ENCODE data around the gene SPRED3. TPM values are rescaled to one million over a fixed set of nuclear protein-coding genes. Genes with fewer than 3 reads are reported as not detected.

SPRED3 gene
- total RNA-seq, 2 experiments from 2014 or later, result 0.09 to 3.0 TPM

DNA sequence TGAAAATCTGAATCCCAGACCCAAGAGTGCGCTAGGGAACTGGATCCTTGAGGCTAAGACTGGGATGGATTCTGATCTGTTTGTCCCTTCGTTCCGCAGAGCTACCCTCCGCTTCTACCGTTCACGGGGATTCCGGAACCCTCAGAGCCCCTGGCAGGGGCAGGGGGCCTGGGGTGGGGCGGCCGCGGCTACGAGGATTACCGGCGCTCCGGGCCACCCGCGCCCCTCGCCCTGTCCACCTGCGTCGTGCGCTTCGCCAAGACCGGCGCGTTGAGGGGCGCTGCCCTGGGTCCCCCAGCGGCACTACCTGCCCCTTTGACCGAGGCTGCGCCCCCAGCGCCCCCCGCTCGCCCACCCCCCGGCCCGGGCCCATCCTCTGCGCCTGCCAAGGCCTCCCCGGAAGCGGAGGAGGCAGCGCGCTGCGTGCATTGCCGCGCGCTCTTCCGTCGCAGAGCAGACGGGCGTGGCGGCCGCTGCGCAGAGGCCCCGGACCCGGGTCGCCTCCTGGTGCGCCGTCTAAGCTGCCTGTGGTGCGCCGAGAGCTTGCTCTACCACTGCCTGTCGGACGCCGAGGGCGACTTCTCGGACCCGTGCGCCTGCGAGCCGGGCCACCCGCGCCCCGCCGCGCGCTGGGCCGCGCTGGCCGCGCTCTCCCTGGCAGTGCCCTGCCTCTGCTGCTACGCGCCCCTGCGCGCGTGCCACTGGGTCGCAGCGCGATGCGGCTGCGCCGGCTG, 7.1 kb downstream of the SPRED3 start:
- H3K9me2 ChIP-seq (ENCODE audit: insufficient read depth, low read length), result no peaks in the 10 kb centered on the region
- no peaks in the 10 kb centered on the region for H3K9me3 ChIP-seq (ENCODE audit: low read length)
- ChIA-PET POLR2A (no interaction called here), CTCF (ENCODE audit: unreplicated experiment) (no interaction called here)
- H3K4me2 ChIP-seq (ENCODE audit: low read length), result no peak overlapping the region
- no peaks in the 10 kb centered on the region for H3K4me1 ChIP-seq (ENCODE audit: insufficient read depth, low read length, poor library complexity, severe bottlenecking)
- H2AFZ ChIP-seq (ENCODE audit: low read length), result no peak overlapping the region
- intact Hi-C loops (cut with micrococcal nuclease; ENCODE audit: unreplicated experiment), result no loop called here
- H4K20me1 ChIP-seq (ENCODE audit: insufficient read depth, low read length), result no peaks in the 10 kb centered on the region
- DNase-seq (ENCODE audit: low spot score), result no peak
- no TSS peak for BruUV-seq (replicated peaks)
- no peak overlapping the region for H3K4me3 ChIP-seq (ENCODE audit: low read depth, low read length, poor library complexity, severe bottlenecking)
- H3K36me3 ChIP-seq (ENCODE audit: insufficient read depth, low read length), result no peaks in the 10 kb centered on the region
- TF ChIP-seq EZH2phosphoT487 (IDR thresholded peaks at IDR 0.05; ENCODE audit: borderline replicate concordance, low read depth, low read length) (no peak), CTCF (conservative IDR thresholded peaks at IDR 0.05; ENCODE audit: low read length) (no peak)
- H3K79me2 ChIP-seq (ENCODE audit: insufficient read depth, low read depth, low read length), result no peaks in the 10 kb centered on the region
- no peak overlapping the region for H3K27ac ChIP-seq (ENCODE audit: low read depth, low read length, poor library complexity, severe bottlenecking)

GRCh38 chr19:38399081-38399480, 10.6 kb downstream of the SPRED3 start:
- Histone ChIP-seq H3K9me3 (ENCODE audit: low read length) (no peaks in the 10 kb centered on the region), H3K4me2 (ENCODE audit: low read length) (no peak overlapping the region), H3K27ac (ENCODE audit: low read depth, low read length, poor library complexity, severe bottlenecking) (no peak overlapping the region), H3K9me2 (ENCODE audit: insufficient read depth, low read length) (no peaks in the 10 kb centered on the region), H3K4me3 (ENCODE audit: low read depth, low read length, poor library complexity, severe bottlenecking) (no peak overlapping the region), H2AFZ (ENCODE audit: low read length) (no peak overlapping the region), H4K20me1 (ENCODE audit: insufficient read depth, low read length) (no peaks in the 10 kb centered on the region), H3K4me1 (ENCODE audit: insufficient read depth, low read length, poor library complexity, severe bottlenecking) (peaks cover 4% of the 10 kb centered on the region), H3K79me2 (ENCODE audit: insufficient read depth, low read depth, low read length) (no peaks in the 10 kb centered on the region), H3K36me3 (ENCODE audit: insufficient read depth, low read length) (no peaks in the 10 kb centered on the region)
- TF ChIP-seq EZH2phosphoT487 (IDR thresholded peaks at IDR 0.05; ENCODE audit: borderline replicate concordance, low read depth, low read length) (no peak), CTCF (conservative IDR thresholded peaks at IDR 0.05; ENCODE audit: low read length) (no peak)
- no TSS peak for BruUV-seq (replicated peaks)
- DNase-seq (ENCODE audit: low spot score), result no peak
- POLR2A ChIA-PET, result interaction anchor here (0.6 to 0.9 kb wide), 2 partner anchors 11 to 194 kb away, joined by 3 to 4 read pairs; no protein-coding TSS in a partner anchor
- CTCF ChIA-PET (ENCODE audit: unreplicated experiment), result interaction anchor here (0.7 kb wide), 1 partner anchor 848 kb away, joined by 4 read pairs; no protein-coding TSS in a partner anchor
- intact Hi-C loops (cut with micrococcal nuclease; ENCODE audit: unreplicated experiment), result no loop called here

DNA sequence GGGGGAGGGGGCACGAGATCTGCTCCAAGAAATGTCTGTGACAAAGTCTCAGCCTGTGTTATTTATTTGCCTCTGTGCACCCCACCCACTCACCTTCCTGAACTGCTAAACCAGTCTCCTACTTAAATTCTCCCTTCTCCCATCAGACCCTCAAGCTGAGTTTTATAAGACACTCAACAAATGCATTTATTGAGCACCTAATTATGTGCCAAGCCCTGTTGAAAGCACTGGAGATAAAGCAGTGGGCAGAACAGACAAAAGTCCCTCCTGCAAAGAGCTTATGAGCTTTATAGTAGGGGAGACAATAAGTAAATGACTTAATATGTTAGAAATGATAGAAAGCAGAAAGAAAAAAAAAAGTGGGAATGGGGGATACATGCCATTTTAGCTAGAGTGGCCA, 11.0 kb downstream of the SPRED3 start:
- H3K4me3 ChIP-seq (ENCODE audit: low read depth, low read length, poor library complexity, severe bottlenecking), result no peak overlapping the region
- H4K20me1 ChIP-seq (ENCODE audit: insufficient read depth, low read length), result no peaks in the 10 kb centered on the region
- no peak overlapping the region for H3K27ac ChIP-seq (ENCODE audit: low read depth, low read length, poor library complexity, severe bottlenecking)
- intact Hi-C loops (cut with micrococcal nuclease; ENCODE audit: unreplicated experiment), result no loop called here
- TF ChIP-seq EZH2phosphoT487 (IDR thresholded peaks at IDR 0.05; ENCODE audit: borderline replicate concordance, low read depth, low read length) (no peak), CTCF (conservative IDR thresholded peaks at IDR 0.05; ENCODE audit: low read length) (no peak)
- H3K36me3 ChIP-seq (ENCODE audit: insufficient read depth, low read length), result no peaks in the 10 kb centered on the region
- ChIA-PET CTCF (ENCODE audit: unreplicated experiment) (no interaction called here), POLR2A (interaction anchor here (0.7 to 0.9 kb wide), 2 partner anchors 25 to 194 kb away, joined by 3 to 4 read pairs; partner anchors contain the start of gene PSMD8)
- peaks cover 4% of the 10 kb centered on the region for H3K4me1 ChIP-seq (ENCODE audit: insufficient read depth, low read length, poor library complexity, severe bottlenecking)
- H2AFZ ChIP-seq (ENCODE audit: low read length), result no peak overlapping the region
- DNase-seq (ENCODE audit: low spot score), result no peak
- H3K9me3 ChIP-seq (ENCODE audit: low read length), result no peaks in the 10 kb centered on the region
- no peaks in the 10 kb centered on the region for H3K79me2 ChIP-seq (ENCODE audit: insufficient read depth, low read depth, low read length)
- H3K4me2 ChIP-seq (ENCODE audit: low read length), result no peak overlapping the region
- BruUV-seq (replicated peaks), result no TSS peak
- no peaks in the 10 kb centered on the region for H3K9me2 ChIP-seq (ENCODE audit: insufficient read depth, low read length)

All from OCI-LY7 (cell line).